Uterus (tissue), 4 donors: Measurements from ENCODE around the gene TMEM272. TPM values are rescaled to one million over a fixed set of nuclear protein-coding genes. Genes with fewer than 3 reads are reported as not detected.

ENCODE experiments used
- DNase-seq, 2 donors: peaks; one replicate each; pipeline ENCODE4 v3.0.0-alpha.2; 2019 to 2020
- H3K27ac ChIP-seq, 2 donors: fragments of 200-600 bp; sonication (generic); 1 replicate in 1 of 2; 2 replicates in 1 of 2; pipeline ENCODE4 v1.5.1; 2016 to 2018
- H3K27me3 ChIP-seq, 2 donors: fragments of 200-600 bp; sonication (generic); one replicate each; pipeline ENCODE4 v1.5.1; 2018 to 2019; ENCODE audit warnings: control low read depth in 1 of 2
- H3K36me3 ChIP-seq, 2 donors: fragments of 200-600 bp; sonication (generic); one replicate each; pipeline ENCODE4 v1.5.1; 2019; ENCODE audit warnings: control low read depth in 1 of 2
- H3K4me1 ChIP-seq, 2 donors: fragments of 200-600 bp; sonication (generic); one replicate each; pipeline ENCODE4 v1.5.1; 2018 to 2019; ENCODE audit warnings: control low read depth in 1 of 2
- H3K4me3 ChIP-seq, 2 donors: fragments of 200-600 bp; sonication (generic); 1 replicate in 1 of 2; 2 replicates in 1 of 2; pipeline ENCODE4 v1.5.1; 2018 to 2019; ENCODE audit warnings: mild to moderate bottlenecking in 1 of 2
- H3K9me3 ChIP-seq, 2 donors: fragments of 200-600 bp; sonication (generic); one replicate each; pipeline ENCODE4 v1.5.1; 2019; ENCODE audit warnings: control low read depth in 1 of 2
- CTCF ChIP-seq, 4 experiments: fragments of 200-600 bp in 2 of 4; fragments of 450-650 bp in 2 of 4; sonication (generic) in 2 of 4; IDR thresholded peaks; one replicate each; pipeline ENCODE4 v1.5.1; 2016 to 2019; ENCODE audit warnings: antibody characterized with exemption in 4 of 4, mild to moderate bottlenecking in 2 of 4, moderate library complexity in 1 of 4
- POLR2A ChIP-seq, 2 donors: fragments of 450-650 bp; IDR thresholded peaks; one replicate each; pipeline ENCODE4 v1.6.1; 2016; ENCODE audit warnings: antibody characterized with exemption in 2 of 2, mild to moderate bottlenecking in 1 of 2, moderate library complexity in 1 of 2
- intact Hi-C: fragments of 100-400 bp; cut with DNase I; formaldehyde crosslinking; loops from one replicate; pipeline ENCODE4 v1.15.1; 2023; ENCODE audit warnings: low total_unique reads
- total RNA-seq, 4 donors: library from RNA; depleted of rRNA in 3 of 4; stranded (reverse); fragments of >200 nt in 3 of 4; gene quantifications; one replicate each; pipeline versions ENCODE4 v1.1.0 to v1.2.4, GENCODE V29; 2014 to 2023
- donor health status: DM: yes; HTN: yes; CAD: no.

Gene TMEM272
- total RNA-seq, 4 donors from 2014 or later: 0.14 to 0.52 TPM; not detected in 2

DNA sequence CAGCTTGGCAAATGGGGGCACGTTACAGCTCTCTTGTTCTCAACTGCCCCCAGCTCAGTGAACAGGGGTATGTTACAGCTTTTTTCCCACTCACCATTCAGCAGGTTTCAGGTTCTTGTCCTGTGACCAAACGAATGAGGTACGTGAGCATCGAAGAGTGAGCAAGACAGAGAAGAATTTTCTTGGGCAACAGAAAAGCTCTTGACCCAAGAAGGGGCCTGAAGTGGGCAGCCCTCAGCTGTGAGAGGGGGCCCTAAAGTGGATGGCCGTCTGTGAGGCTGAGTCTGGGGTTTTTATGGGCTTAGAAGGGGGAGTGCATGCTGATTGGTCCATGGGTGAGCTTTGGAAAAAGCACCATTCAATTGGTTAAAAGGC lies 38.2 kb upstream of the TMEM272 start:
- no peak overlapping the region for H3K27ac ChIP-seq
- intact Hi-C loops: no loop called here
- no peak overlapping the region for H3K4me3 ChIP-seq
- no peak for DNase-seq
- no peaks in the 10 kb centered on the region for H3K36me3 ChIP-seq
- no peaks in the 10 kb centered on the region for H3K9me3 ChIP-seq
- H3K4me1 ChIP-seq: no peaks in the 10 kb centered on the region
- no peaks in the 10 kb centered on the region for H3K27me3 ChIP-seq
- TF ChIP-seq CTCF (IDR thresholded peaks at IDR 0.05): no peak
- TF ChIP-seq POLR2A (IDR thresholded peaks at IDR 0.05): no peak

GRCh38 chr13:51882570-51883225 lies 37.7 kb upstream of the TMEM272 start:
- H3K27me3 ChIP-seq: no peaks in the 10 kb centered on the region
- no peak overlapping the region for H3K4me3 ChIP-seq
- H3K9me3 ChIP-seq: no peaks in the 10 kb centered on the region
- no peaks in the 10 kb centered on the region for H3K4me1 ChIP-seq
- intact Hi-C loops: no loop called here
- no peak overlapping the region for H3K27ac ChIP-seq
- H3K36me3 ChIP-seq: no peaks in the 10 kb centered on the region
- no peak for DNase-seq
- TF ChIP-seq POLR2A (IDR thresholded peaks at IDR 0.05): no peak
- no peak for TF ChIP-seq CTCF (IDR thresholded peaks at IDR 0.05)

DNA sequence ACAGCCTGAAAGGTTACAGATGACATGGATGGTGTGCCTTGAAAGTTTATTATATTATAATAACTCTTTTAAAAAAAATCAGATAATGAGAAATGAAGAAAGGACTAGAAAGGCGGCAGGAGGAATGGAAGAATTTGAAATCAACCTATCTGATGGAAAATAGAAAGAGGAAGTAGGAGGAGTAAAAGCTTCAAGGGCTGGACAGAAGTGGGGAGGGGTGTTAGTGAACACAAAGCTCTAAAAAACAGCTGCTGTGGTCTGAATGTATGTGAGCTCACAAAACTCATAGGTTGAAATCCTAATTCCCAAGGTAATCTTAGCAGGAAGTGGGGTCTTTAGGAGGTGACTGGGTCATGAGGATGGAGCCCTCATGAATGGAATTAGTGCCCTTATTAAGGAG lies 36.3 kb upstream of the TMEM272 start:
- Histone ChIP-seq H3K36me3 (no peaks in the 10 kb centered on the region), H3K4me3 (no peak overlapping the region), H3K4me1 (no peaks in the 10 kb centered on the region), H3K9me3 (no peaks in the 10 kb centered on the region), H3K27ac (no peak overlapping the region), H3K27me3 (no peaks in the 10 kb centered on the region)
- TF ChIP-seq CTCF (IDR thresholded peaks at IDR 0.05): no peak
- TF ChIP-seq POLR2A (IDR thresholded peaks at IDR 0.05): no peak
- DNase-seq: no peak
- intact Hi-C loops: no loop called here

DNA sequence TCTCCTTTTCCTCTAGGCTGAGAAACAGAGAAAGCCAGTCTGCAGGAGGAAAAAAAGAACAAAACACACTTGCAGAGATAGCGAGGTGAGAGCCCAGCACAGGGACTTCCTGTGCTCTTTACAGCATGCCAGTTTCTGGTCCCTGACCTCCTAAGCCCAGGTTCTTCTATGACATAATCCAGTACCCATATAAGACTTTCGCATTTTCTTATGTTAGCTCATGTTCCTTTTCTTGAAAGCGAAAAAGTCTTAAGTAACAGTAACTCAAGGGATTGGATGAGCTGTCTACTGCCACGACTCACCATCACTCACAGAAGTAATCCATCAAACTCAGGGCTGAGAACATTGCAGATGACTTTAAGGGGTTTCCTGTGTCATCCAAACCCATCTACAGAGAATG lies 34.2 kb upstream of the TMEM272 start:
- intact Hi-C loops: no loop called here
- Histone ChIP-seq H3K27ac (no peak overlapping the region), H3K9me3 (no peaks in the 10 kb centered on the region), H3K4me1 (no peaks in the 10 kb centered on the region), H3K4me3 (no peak overlapping the region), H3K36me3 (no peaks in the 10 kb centered on the region), H3K27me3 (no peaks in the 10 kb centered on the region)
- TF ChIP-seq POLR2A (IDR thresholded peaks at IDR 0.05) (no peak), CTCF (IDR thresholded peaks at IDR 0.05) (no peak)
- no peak for DNase-seq

GRCh38 chr13:51874651-51875050 lies 29.7 kb upstream of the TMEM272 start:
- H3K36me3 ChIP-seq: no peaks in the 10 kb centered on the region
- TF ChIP-seq POLR2A (IDR thresholded peaks at IDR 0.05) (no peak), CTCF (IDR thresholded peaks at IDR 0.05) (no peak)
- H3K4me1 ChIP-seq: no peaks in the 10 kb centered on the region
- no peaks in the 10 kb centered on the region for H3K9me3 ChIP-seq
- DNase-seq: peak in 1 of 2 donors; percentile 29
- no peak overlapping the region for H3K27ac ChIP-seq
- H3K4me3 ChIP-seq: no peak overlapping the region
- intact Hi-C loops: no loop called here
- H3K27me3 ChIP-seq: no peaks in the 10 kb centered on the region
